ENCODE measurements around the gene DBN1.

DNA sequence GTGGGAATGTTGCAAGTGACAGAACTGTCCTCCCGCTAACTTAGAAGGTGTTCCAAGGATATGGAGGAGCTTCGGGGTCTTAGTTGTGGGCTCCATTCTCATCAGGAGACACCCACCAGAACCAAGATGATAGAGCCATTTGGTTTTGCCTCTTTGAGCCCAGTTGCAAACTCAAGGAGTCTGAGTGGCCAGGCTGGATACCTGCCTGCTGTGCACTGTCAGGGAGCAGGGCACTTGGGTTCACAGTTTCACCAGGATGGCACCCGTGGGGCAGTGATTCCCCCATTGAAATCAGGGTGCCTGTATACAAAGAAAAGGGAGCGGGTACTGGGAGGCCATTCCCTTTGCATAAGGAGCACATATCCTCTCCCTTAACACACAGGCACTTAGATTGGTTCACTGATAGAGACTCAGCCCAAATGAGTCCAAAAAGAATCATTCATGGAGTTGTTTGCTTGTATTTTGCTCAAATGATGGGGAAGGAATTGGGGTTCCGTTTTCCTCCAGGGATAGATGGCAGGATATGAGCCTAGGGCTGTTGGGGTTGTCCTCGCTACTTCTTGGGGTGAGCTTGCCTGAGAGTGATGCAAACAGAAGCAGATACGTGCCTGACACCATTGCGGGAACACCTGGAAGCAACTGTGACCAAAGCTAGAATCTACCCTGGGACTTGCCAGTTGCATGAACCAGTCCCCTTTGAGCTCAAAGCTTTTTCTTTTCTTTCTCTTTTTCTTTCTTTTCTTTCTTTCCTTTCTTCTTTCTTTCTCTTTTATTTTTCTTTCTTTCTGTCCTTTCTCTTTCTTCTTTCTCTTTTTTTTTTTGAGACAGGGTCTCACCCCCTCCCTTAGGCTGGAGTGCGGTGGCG is 28.1 kb downstream of the DBN1 start:
- TF ChIP-seq CTCF (conservative IDR thresholded peaks at IDR 0.05; ENCODE audit: low read depth, low read length) = no peak
- TF ChIP-seq EZH2 (IDR thresholded peaks at IDR 0.05; ENCODE audit: borderline replicate concordance, low read depth, low read length, poor library complexity, severe bottlenecking) = no peak

Measured in A673 (cell line).